Measurements from ENCODE around the gene ATXN7L2.

ATXN7L2 gene

GRCh38 chr1:109475261-109475660 lies 8.4 kb upstream of the ATXN7L2 start:
- peaks cover 0 to 42% of the 10 kb centered on the region in 2 experiments for H3K36me3 ChIP-seq (ENCODE audit: control insufficient read depth in 1 of 2, insufficient read depth in 2 of 2, low read depth in 1 of 2, low read length in 2 of 2)
- H2BK120ac ChIP-seq (ENCODE audit: low read depth, low read length), result no peak overlapping the region
- H3K14ac ChIP-seq (ENCODE audit: low read length in 2 of 2), result no peak overlapping the region
- H3K79me1 ChIP-seq (replicated peaks; ENCODE audit: low read length, poor library complexity, severe bottlenecking), result no peaks in the 10 kb centered on the region
- no peaks in the 10 kb centered on the region for H3K9me3 ChIP-seq (ENCODE audit: control insufficient read depth, low read length)
- H3K4me2 ChIP-seq (ENCODE audit: low read length, poor library complexity, severe bottlenecking), result no peak overlapping the region
- DNase-seq, result no peak
- peaks cover 0 to 91% of the 10 kb centered on the region in 2 experiments for H3K27me3 ChIP-seq (ENCODE audit: control insufficient read depth in 1 of 2, insufficient read depth in 1 of 2, low read length in 2 of 2)
- no peak overlapping the region for H2BK5ac ChIP-seq (ENCODE audit: low read depth, low read length, poor library complexity, severe bottlenecking)
- no peak overlapping the region for H4K8ac ChIP-seq (ENCODE audit: low read length)
- no peak overlapping the region for H3K4me3 ChIP-seq (ENCODE audit: insufficient read depth in 1 of 2, low read depth in 1 of 2, low read length in 2 of 2)
- no peak overlapping the region for H3K4ac ChIP-seq (ENCODE audit: low read depth in 1 of 2, low read length in 2 of 2)
- H2AK5ac ChIP-seq (ENCODE audit: low read length, severe bottlenecking), result no peak overlapping the region
- WGBS, result 85% methylated on average over 9 of the region's 9 CpGs
- H2BK15ac ChIP-seq (ENCODE audit: low read depth, poor library complexity, severe bottlenecking), result no peak overlapping the region
- H3K18ac ChIP-seq (ENCODE audit: low read depth in 1 of 2, low read length in 2 of 2), result no peak overlapping the region
- H2AFZ ChIP-seq (ENCODE audit: low read depth, low read length), result no peak overlapping the region
- H2BK12ac ChIP-seq (ENCODE audit: low read length in 2 of 2), result no peak overlapping the region
- no peak overlapping the region for H4K91ac ChIP-seq (ENCODE audit: low read length)
- H3K4me1 ChIP-seq (ENCODE audit: control insufficient read depth, insufficient read depth, low read depth, low read length), result no peaks in the 10 kb centered on the region
- H3K9ac ChIP-seq (ENCODE audit: low read length), result no peak overlapping the region
- no peak overlapping the region for H3K23ac ChIP-seq (ENCODE audit: low read length in 2 of 2)
- no peak overlapping the region for H3K27ac ChIP-seq (ENCODE audit: low read length, poor library complexity, severe bottlenecking)

GRCh38 chr1:109476825-109477224 lies 6.9 kb upstream of the ATXN7L2 start:
- H2AK5ac ChIP-seq (ENCODE audit: low read length, severe bottlenecking), result no peak overlapping the region
- no peaks in the 10 kb centered on the region for H3K4me1 ChIP-seq (ENCODE audit: control insufficient read depth, insufficient read depth, low read depth, low read length)
- H4K91ac ChIP-seq (ENCODE audit: low read length), result no peak overlapping the region
- no peak overlapping the region for H2AFZ ChIP-seq (ENCODE audit: low read depth, low read length)
- no peaks in the 10 kb centered on the region for H3K9me3 ChIP-seq (ENCODE audit: control insufficient read depth, low read length)
- WGBS, result 95% methylated on average over 6 of the region's 8 CpGs
- no peak overlapping the region for H3K18ac ChIP-seq (ENCODE audit: low read depth in 1 of 2, low read length in 2 of 2)
- H3K23ac ChIP-seq (ENCODE audit: low read length in 2 of 2), result no peak overlapping the region
- peaks cover 0 to 50% of the 10 kb centered on the region in 2 experiments for H3K36me3 ChIP-seq (ENCODE audit: control insufficient read depth in 1 of 2, insufficient read depth in 2 of 2, low read depth in 1 of 2, low read length in 2 of 2)
- peaks cover 0 to 92% of the 10 kb centered on the region in 2 experiments for H3K27me3 ChIP-seq (ENCODE audit: control insufficient read depth in 1 of 2, insufficient read depth in 1 of 2, low read length in 2 of 2)
- H3K4me2 ChIP-seq (ENCODE audit: low read length, poor library complexity, severe bottlenecking), result no peak overlapping the region
- no peak overlapping the region for H3K27ac ChIP-seq (ENCODE audit: low read length, poor library complexity, severe bottlenecking)
- H3K14ac ChIP-seq (ENCODE audit: low read length in 2 of 2), result no peak overlapping the region
- no peak overlapping the region for H2BK5ac ChIP-seq (ENCODE audit: low read depth, low read length, poor library complexity, severe bottlenecking)
- H2BK120ac ChIP-seq (ENCODE audit: low read depth, low read length), result no peak overlapping the region
- H3K79me1 ChIP-seq (replicated peaks; ENCODE audit: low read length, poor library complexity, severe bottlenecking), result no peaks in the 10 kb centered on the region
- H3K9ac ChIP-seq (ENCODE audit: low read length), result no peak overlapping the region
- H4K8ac ChIP-seq (ENCODE audit: low read length), result no peak overlapping the region
- DNase-seq, result no peak
- H2BK12ac ChIP-seq (ENCODE audit: low read length in 2 of 2), result no peak overlapping the region
- H3K4me3 ChIP-seq (ENCODE audit: insufficient read depth in 1 of 2, low read depth in 1 of 2, low read length in 2 of 2), result no peak overlapping the region
- no peak overlapping the region for H3K4ac ChIP-seq (ENCODE audit: low read depth in 1 of 2, low read length in 2 of 2)
- no peak overlapping the region for H2BK15ac ChIP-seq (ENCODE audit: low read depth, poor library complexity, severe bottlenecking)

GRCh38 chr1:109477821-109478220 lies 5.9 kb upstream of the ATXN7L2 start:
- no peak overlapping the region for H3K23ac ChIP-seq (ENCODE audit: low read length in 2 of 2)
- H2AK5ac ChIP-seq (ENCODE audit: low read length, severe bottlenecking), result no peak overlapping the region
- H3K4me3 ChIP-seq (ENCODE audit: insufficient read depth in 1 of 2, low read depth in 1 of 2, low read length in 2 of 2), result no peak overlapping the region
- H4K91ac ChIP-seq (ENCODE audit: low read length), result no peak overlapping the region
- H3K9me3 ChIP-seq (ENCODE audit: control insufficient read depth, low read length), result no peaks in the 10 kb centered on the region
- WGBS, result 72% methylated on average over 6 of the region's 6 CpGs
- no peaks in the 10 kb centered on the region for H3K79me1 ChIP-seq (replicated peaks; ENCODE audit: low read length, poor library complexity, severe bottlenecking)
- H3K18ac ChIP-seq (ENCODE audit: low read depth in 1 of 2, low read length in 2 of 2), result no peak overlapping the region
- no peak overlapping the region for H3K4me2 ChIP-seq (ENCODE audit: low read length, poor library complexity, severe bottlenecking)
- no peak overlapping the region for H3K4ac ChIP-seq (ENCODE audit: low read depth in 1 of 2, low read length in 2 of 2)
- no peaks in the 10 kb centered on the region for H3K4me1 ChIP-seq (ENCODE audit: control insufficient read depth, insufficient read depth, low read depth, low read length)
- no peak overlapping the region for H2AFZ ChIP-seq (ENCODE audit: low read depth, low read length)
- H3K9ac ChIP-seq (ENCODE audit: low read length), result no peak overlapping the region
- peak overlapping the region in 1 of 2 experiments; percentile 63 for H3K14ac ChIP-seq (ENCODE audit: low read length in 2 of 2)
- no peak overlapping the region for H3K27ac ChIP-seq (ENCODE audit: low read length, poor library complexity, severe bottlenecking)
- H2BK5ac ChIP-seq (ENCODE audit: low read depth, low read length, poor library complexity, severe bottlenecking), result no peak overlapping the region
- no peak overlapping the region for H2BK12ac ChIP-seq (ENCODE audit: low read length in 2 of 2)
- H2BK15ac ChIP-seq (ENCODE audit: low read depth, poor library complexity, severe bottlenecking), result no peak overlapping the region
- DNase-seq, result no peak
- H2BK120ac ChIP-seq (ENCODE audit: low read depth, low read length), result no peak overlapping the region
- H3K36me3 ChIP-seq (ENCODE audit: control insufficient read depth in 1 of 2, insufficient read depth in 2 of 2, low read depth in 1 of 2, low read length in 2 of 2), result peaks cover 0 to 50% of the 10 kb centered on the region in 2 experiments
- peaks cover 0 to 90% of the 10 kb centered on the region in 2 experiments for H3K27me3 ChIP-seq (ENCODE audit: control insufficient read depth in 1 of 2, insufficient read depth in 1 of 2, low read length in 2 of 2)
- H4K8ac ChIP-seq (ENCODE audit: low read length), result no peak overlapping the region

GRCh38 chr1:109478806-109479205 lies 4.9 kb upstream of the ATXN7L2 start:
- Histone ChIP-seq H3K14ac (ENCODE audit: low read length in 2 of 2) (no peak overlapping the region), H3K23ac (ENCODE audit: low read length in 2 of 2) (no peak overlapping the region), H3K27ac (ENCODE audit: low read length, poor library complexity, severe bottlenecking) (no peak overlapping the region), H3K4me3 (ENCODE audit: insufficient read depth in 1 of 2, low read depth in 1 of 2, low read length in 2 of 2) (no peak overlapping the region), H4K8ac (ENCODE audit: low read length) (no peak overlapping the region), H3K79me1 (replicated peaks; ENCODE audit: low read length, poor library complexity, severe bottlenecking) (no peaks in the 10 kb centered on the region), H2AFZ (ENCODE audit: low read depth, low read length) (no peak overlapping the region), H3K18ac (ENCODE audit: low read depth in 1 of 2, low read length in 2 of 2) (no peak overlapping the region), H2AK5ac (ENCODE audit: low read length, severe bottlenecking) (no peak overlapping the region), H3K4ac (ENCODE audit: low read depth in 1 of 2, low read length in 2 of 2) (no peak overlapping the region), H3K27me3 (ENCODE audit: control insufficient read depth in 1 of 2, insufficient read depth in 1 of 2, low read length in 2 of 2) (peaks cover 0 to 85% of the 10 kb centered on the region in 2 experiments), H3K4me2 (ENCODE audit: low read length, poor library complexity, severe bottlenecking) (no peak overlapping the region), H2BK15ac (ENCODE audit: low read depth, poor library complexity, severe bottlenecking) (no peak overlapping the region), H3K36me3 (ENCODE audit: control insufficient read depth in 1 of 2, insufficient read depth in 2 of 2, low read depth in 1 of 2, low read length in 2 of 2) (peaks cover 0 to 50% of the 10 kb centered on the region in 2 experiments), H4K91ac (ENCODE audit: low read length) (no peak overlapping the region), H2BK120ac (ENCODE audit: low read depth, low read length) (no peak overlapping the region), H3K9ac (ENCODE audit: low read length) (no peak overlapping the region), H2BK12ac (ENCODE audit: low read length in 2 of 2) (no peak overlapping the region), H2BK5ac (ENCODE audit: low read depth, low read length, poor library complexity, severe bottlenecking) (no peak overlapping the region), H3K9me3 (ENCODE audit: control insufficient read depth, low read length) (no peaks in the 10 kb centered on the region), H3K4me1 (ENCODE audit: control insufficient read depth, insufficient read depth, low read depth, low read length) (peaks cover 6% of the 10 kb centered on the region)
- DNase-seq, result no peak
- WGBS, result 25% methylated on average over 6 of the region's 7 CpGs

All from mesenchymal stem cell (in vitro differentiated cells and primary cell).